Fibroblast of lung (primary cell): ENCODE data around the gene ARHGDIA.

ENCODE experiments used
- CTCF ChIP-seq, 2 donors: IDR thresholded peaks in 1 of 2; conservative IDR thresholded peaks in 1 of 2; 1 replicate in 1 of 2; 2 replicates in 1 of 2; pipeline ENCODE4 v1.5.1; 2011 to 2012; ENCODE audit warnings: low read length in 2 of 2, control low read depth in 1 of 2, inconsistent platforms in 1 of 2, low read depth in 1 of 2, mild to moderate bottlenecking in 1 of 2
- EZH2 ChIP-seq: IDR thresholded peaks from 2 replicates; pipeline ENCODE4 v1.5.1; 2012; ENCODE audit warnings: low read length, control low read depth, mild to moderate bottlenecking; ENCODE audit errors: missing control alignments

- no peak for TF ChIP-seq CTCF (conservative IDR thresholded peaks at IDR 0.05 in 1 of 2, IDR thresholded peaks at IDR 0.05 in 1 of 2; ENCODE audit: low read depth in 1 of 2, low read length in 2 of 2)
- TF ChIP-seq EZH2: no peak
Observed at GRCh38 chr17:81885454-81885853, 14.3 kb upstream of the ARHGDIA start.
